ENCODE results near the gene CDPF1. TPM values are rescaled to one million over a fixed set of nuclear protein-coding genes. Genes with fewer than 3 reads are reported as not detected.

CDPF1 gene
- total and polyA plus RNA-seq, 2 of the 13 experiments (the other 11 are each of a cell fraction or from before 2014, with no cell fraction given) = 5.2 to 8.1 TPM

- TF ChIP-seq PRMT3 (CRISPR knock-in tag; IDR thresholded peaks at IDR 0.05; ENCODE audit: borderline replicate concordance, low read depth) (peak; percentile 52; the same call in 1 of the 2 replicates), CBFB (CRISPR knock-in tag; IDR thresholded peaks at IDR 0.05) (peak; percentile 75), FOXP4 (CRISPR knock-in tag; IDR thresholded peaks at IDR 0.05) (no peak), TMF1 (CRISPR knock-in tag; IDR thresholded peaks at IDR 0.05; ENCODE audit: low read depth) (peak; percentile 45; the same call in 1 of the 2 replicates), TEAD2 (CRISPR knock-in tag; IDR thresholded peaks at IDR 0.05) (peak; percentile 37; the same call in 1 of the 2 replicates), NR2F2 (IDR thresholded peaks at IDR 0.05; ENCODE audit: borderline replicate concordance, low read depth) (no peak; the same call in 1 of the 2 replicates), ZNF101 (CRISPR knock-in tag; IDR thresholded peaks at IDR 0.05; ENCODE audit: borderline replicate concordance, low read depth) (peak; percentile 66; the same call in 1 of the 2 replicates), ATF4 (CRISPR knock-in tag; IDR thresholded peaks at IDR 0.05) (peak in 1 of 2 experiments; percentile 47; a peak in 1 of 4 replicates), MEF2D (CRISPR knock-in tag; IDR thresholded peaks at IDR 0.05) (no peak), ARID4A (CRISPR knock-in tag; IDR thresholded peaks at IDR 0.05; ENCODE audit: borderline replicate concordance) (peak; percentile 90), KIAA2018 (CRISPR knock-in tag; IDR thresholded peaks at IDR 0.05; ENCODE audit: borderline replicate concordance) (no peak)
Observed at GRCh38 chr22:46250035-46250782, at the start of gene CDPF1 (continued).

All from HepG2 (cell line).